WTC11 (cell line): ENCODE measurements around the gene GIMAP4. TPM values are rescaled to one million over a fixed set of nuclear protein-coding genes. Genes with fewer than 3 reads are reported as not detected.

Experiments
- ATAC-seq: fragments of 200-7000 bp; cut with Tn5 transposase; 2 replicates; pipeline ENCODE4 v1.10.0; 2021; ENCODE audit warnings: mild to moderate bottlenecking, moderate library complexity
- CTCF ChIA-PET: fragments of 300-600 bp; sonication (Branson Sonifier 250); formaldehyde crosslinking; loops from one replicate; lab custom pipeline; 2021; ENCODE audit warnings: antibody characterized with exemption; lab: Charles Lee
- POLR2A ChIA-PET: fragments of 350-600 bp; sonication (Branson Sonifier 250); formaldehyde crosslinking; loops from one replicate; lab custom pipeline; 2021; ENCODE audit warnings: antibody characterized with exemption; lab: Charles Lee
- DNase-seq: peaks from one replicate; pipeline ENCODE4 v3.0.0; 2021; ENCODE audit warnings: low spot score
- H3K27ac Mint-ChIP-seq: 2 replicates; pipeline ENCODE4 v1.8.0; 2021; ENCODE audit warnings: mixed read lengths
- H3K27me3 Mint-ChIP-seq: 2 replicates; pipeline ENCODE4 v1.8.0; 2021; ENCODE audit warnings: low read depth, mild to moderate bottlenecking, moderate library complexity, mixed read lengths
- H3K36me3 Mint-ChIP-seq: 2 replicates; pipeline ENCODE4 v1.8.0; 2021; ENCODE audit warnings: mixed read lengths
- H3K4me1 Mint-ChIP-seq: 2 replicates; pipeline ENCODE4 v1.8.0; 2022; ENCODE audit warnings: mixed read lengths
- H3K4me3 Mint-ChIP-seq: 2 replicates; pipeline ENCODE4 v1.8.0; 2021; ENCODE audit warnings: mild to moderate bottlenecking, moderate library complexity, mixed read lengths
- H3K9me3 Mint-ChIP-seq: 2 replicates; pipeline ENCODE4 v1.8.0; 2021; ENCODE audit warnings: mixed read lengths
- AFF4 ChIP-seq: sonication (generic); formaldehyde crosslinking; IDR thresholded peaks from 2 replicates; pipeline ENCODE4 v1.8.1; 2023; ENCODE audit warnings: mild to moderate bottlenecking, missing genetic modification reagents, borderline replicate concordance
- FOXJ3 ChIP-seq: sonication (generic); formaldehyde crosslinking; IDR thresholded peaks from 2 replicates; pipeline ENCODE4 v1.9.0; 2021; ENCODE audit warnings: missing genetic modification reagents, mild to moderate bottlenecking, borderline replicate concordance
- FOXP1 ChIP-seq: sonication (generic); formaldehyde crosslinking; IDR thresholded peaks from 2 replicates; pipeline ENCODE4 v1.8.0; 2022; ENCODE audit warnings: missing genetic modification reagents, mild to moderate bottlenecking, moderate library complexity, borderline replicate concordance
- IRF2 ChIP-seq: sonication (generic); formaldehyde crosslinking; IDR thresholded peaks from 2 replicates; pipeline ENCODE4 v1.8.0; 2022; ENCODE audit warnings: low read depth, missing genetic modification reagents, borderline replicate concordance
- KAT7 ChIP-seq: sonication (generic); formaldehyde crosslinking; IDR thresholded peaks from 2 replicates; pipeline ENCODE4 v1.8.1; 2023; ENCODE audit warnings: missing genetic modification reagents, mild to moderate bottlenecking, borderline replicate concordance
- PRDM15 ChIP-seq: sonication (generic); formaldehyde crosslinking; IDR thresholded peaks from 2 replicates; pipeline ENCODE4 v1.8.0; 2022; ENCODE audit warnings: missing genetic modification reagents
- SMAD4 ChIP-seq: sonication (generic); formaldehyde crosslinking; IDR thresholded peaks from 2 replicates; pipeline ENCODE4 v1.8.0; 2022; ENCODE audit warnings: mild to moderate bottlenecking, missing genetic modification reagents
- STAT6 ChIP-seq: sonication (generic); formaldehyde crosslinking; conservative IDR thresholded peaks from 2 replicates; pipeline ENCODE4 v1.8.1; 2023; ENCODE audit warnings: mild to moderate bottlenecking, low read depth, missing genetic modification reagents, moderate library complexity
- TP53 ChIP-seq: sonication (generic); formaldehyde crosslinking; IDR thresholded peaks from 2 replicates; pipeline ENCODE4 v1.8.1; 2023; ENCODE audit warnings: mild to moderate bottlenecking, missing genetic modification reagents
- USF2 ChIP-seq: sonication (generic); formaldehyde crosslinking; IDR thresholded peaks from 2 replicates; pipeline ENCODE4 v1.8.1; 2023; ENCODE audit warnings: mild to moderate bottlenecking, missing genetic modification reagents, moderate library complexity
- ZBTB43 ChIP-seq: sonication (generic); formaldehyde crosslinking; IDR thresholded peaks from 2 replicates; pipeline ENCODE4 v1.8.1; 2023; ENCODE audit warnings: mild to moderate bottlenecking, missing genetic modification reagents
- ZNF232 ChIP-seq: sonication (generic); formaldehyde crosslinking; IDR thresholded peaks from 2 replicates; pipeline ENCODE4 v1.8.0; 2022; ENCODE audit warnings: mild to moderate bottlenecking, missing genetic modification reagents
- ZNF263 ChIP-seq: sonication (generic); formaldehyde crosslinking; IDR thresholded peaks from 2 replicates; pipeline ENCODE4 v1.8.1; 2022; ENCODE audit warnings: low read depth, mild to moderate bottlenecking, moderate library complexity, missing genetic modification reagents
- ZNF396 ChIP-seq: fragments of 250-450 bp; sonication (Bioruptor Pico); IDR thresholded peaks from 2 replicates; pipeline ENCODE4 v1.8.0; 2021; ENCODE audit warnings: mild to moderate bottlenecking, moderate library complexity, borderline replicate concordance
- ZNF512 ChIP-seq: sonication (generic); formaldehyde crosslinking; IDR thresholded peaks from 2 replicates; pipeline ENCODE4 v1.8.1; 2022; ENCODE audit warnings: missing genetic modification reagents, borderline replicate concordance
- ZNF671 ChIP-seq: fragments of 250-450 bp; sonication (Bioruptor Pico); IDR thresholded peaks from 2 replicates; pipeline ENCODE4 v1.8.0; 2021; ENCODE audit warnings: mild to moderate bottlenecking
- total RNA-seq: library from RNA; stranded (reverse); gene quantifications from 3 replicates; pipeline ENCODE4 v1.2.3, GENCODE V29; 2021

Gene GIMAP4
- total RNA-seq, 1 experiment from 2014 or later = 0.28 TPM

- DNase-seq (no peak), ATAC-seq (peak; percentile 61; the same call in 1 of the 2 replicates)
- Mint-ChIP-seq H3K27me3 (peaks cover 3% of the 10 kb centered on the region), H3K36me3 (no peaks in the 10 kb centered on the region), H3K9me3 (peaks cover 8% of the 10 kb centered on the region), H3K27ac (no peak overlapping the region), H3K4me1 (peaks cover 40% of the 10 kb centered on the region), H3K4me3 (no peak overlapping the region)
- CTCF ChIA-PET = interaction anchor here (1.1 kb wide), 1 partner anchor 117 kb away, joined by 3 read pairs; no protein-coding TSS in a partner anchor
- TF ChIP-seq ZNF396 (CRISPR knock-in tag) (no peak), ZNF263 (no peak), PRDM15 (no peak), IRF2 (CRISPR knock-in tag) (no peak), ZNF232 (CRISPR knock-in tag) (no peak), ZBTB43 (CRISPR knock-in tag) (no peak)
- POLR2A ChIA-PET = no interaction called here
These were observed 1.1 kb upstream of the GIMAP4 start for GRCh38 chr7:150566123-150566522.

- no peak overlapping the region for H3K4me3 Mint-ChIP-seq
- ATAC-seq (no peak), DNase-seq (no peak)
- peaks cover 3% of the 10 kb centered on the region for H3K27me3 Mint-ChIP-seq
- no peaks in the 10 kb centered on the region for H3K36me3 Mint-ChIP-seq
- peaks cover 40% of the 10 kb centered on the region for H3K4me1 Mint-ChIP-seq
- POLR2A ChIA-PET = interaction anchor here (0.6 kb wide), 1 partner anchor 880 kb away, joined by 7 read pairs; no protein-coding TSS in a partner anchor
- CTCF ChIA-PET = interaction anchor here (1.0 to 1.1 kb wide), 2 partner anchors 118 to 281 kb away, joined by 3 read pairs; no protein-coding TSS in a partner anchor
- peaks cover 5% of the 10 kb centered on the region for H3K9me3 Mint-ChIP-seq
- H3K27ac Mint-ChIP-seq = no peak overlapping the region
- TF ChIP-seq FOXJ3 = no peak
- no peak for TF ChIP-seq USF2
- no peak for TF ChIP-seq AFF4 (CRISPR knock-in tag)
- no peak for TF ChIP-seq ZNF512 (CRISPR knock-in tag)
- no peak for TF ChIP-seq ZNF232 (CRISPR knock-in tag)
- TF ChIP-seq PRDM15 = no peak
- TF ChIP-seq STAT6 (CRISPR knock-in tag) = no peak
- TF ChIP-seq ZNF671 (CRISPR knock-in tag) = no peak
- no peak for TF ChIP-seq TP53 (CRISPR knock-in tag)
- no peak for TF ChIP-seq KAT7 (CRISPR knock-in tag)
- no peak for TF ChIP-seq FOXP1 (CRISPR knock-in tag)
- no peak for TF ChIP-seq SMAD4 (CRISPR knock-in tag)
These were observed 618 bp upstream of the GIMAP4 start for GRCh38 chr7:150566572-150566971.
